Measurements from ENCODE around the gene PHOX2A. TPM values are rescaled to one million over a fixed set of nuclear protein-coding genes. Genes with fewer than 3 reads are reported as not detected.

Gene PHOX2A
- not detected in 5 replicates for total RNA-seq (2022; extraction: Qiagen RNA extraction; ENCODE audit: low read depth)

DNA sequence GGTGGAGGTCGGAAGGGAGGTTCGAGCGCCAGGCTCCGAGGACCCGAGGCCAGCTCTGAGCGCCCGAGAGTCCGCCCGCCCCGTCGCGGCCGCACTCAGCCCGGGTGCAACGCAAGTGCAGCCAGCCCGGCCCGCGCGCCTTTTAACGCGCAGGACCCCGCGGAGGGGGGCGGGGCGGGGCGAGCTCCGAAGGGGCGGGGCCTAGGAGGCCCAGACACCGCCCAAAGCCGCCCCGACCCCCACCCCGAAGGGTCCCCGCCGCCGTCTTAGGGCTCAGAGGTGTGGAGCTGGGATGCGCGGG, at the start of gene PHOX2A:
Gene PHOX2A (minus strand): TSS at position 117 of the 301 bp plus-strand sequence. CDS start 172 bp downstream, outside the sequence.

DNA sequence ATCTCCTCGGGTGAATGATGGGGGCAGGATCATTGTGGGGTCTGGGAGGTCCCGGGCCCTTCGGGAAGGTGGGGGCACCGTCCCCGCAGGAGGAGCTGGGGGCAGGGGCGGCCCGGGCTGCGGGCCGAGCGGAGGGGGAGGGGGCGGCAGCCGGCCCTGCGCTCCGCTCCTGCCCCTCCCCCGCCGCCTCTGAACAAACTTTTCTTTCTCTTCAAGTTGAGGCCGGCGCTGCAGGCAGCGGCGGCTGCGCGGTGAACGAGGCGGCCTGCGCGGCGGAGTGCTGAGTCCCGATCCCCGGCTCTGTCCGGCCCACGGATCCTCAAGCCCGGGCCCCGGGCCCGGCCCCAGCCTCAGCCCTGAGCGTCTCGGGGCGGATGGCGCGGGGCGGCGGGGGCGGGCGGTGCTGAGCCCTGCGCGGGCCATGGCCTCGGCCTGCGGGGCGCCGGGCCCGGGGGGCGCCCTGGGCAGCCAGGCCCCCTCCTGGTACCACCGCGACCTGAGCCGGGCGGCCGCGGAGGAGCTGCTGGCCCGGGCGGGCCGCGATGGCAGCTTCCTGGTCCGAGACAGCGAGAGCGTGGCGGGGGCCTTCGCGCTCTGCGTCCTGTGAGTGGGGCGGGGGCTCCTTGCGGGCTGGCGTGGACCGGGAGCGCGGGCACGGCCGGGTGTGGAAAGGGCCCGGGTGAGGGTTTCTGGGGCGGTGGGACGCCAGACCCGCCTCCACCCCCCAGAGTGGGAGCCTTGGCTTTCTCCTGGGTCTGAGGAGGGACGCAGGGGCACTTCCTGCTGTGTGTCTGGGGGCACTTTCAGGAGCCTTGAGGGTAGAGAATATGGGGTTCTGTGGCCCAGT, 19.2 kb downstream of the PHOX2A start, which contains the start of gene INPPL1:
Gene INPPL1 (plus strand): TSS at position 204 of the 847 bp plus-strand sequence. CDS start 218 bp downstream, at position 422.

DNA sequence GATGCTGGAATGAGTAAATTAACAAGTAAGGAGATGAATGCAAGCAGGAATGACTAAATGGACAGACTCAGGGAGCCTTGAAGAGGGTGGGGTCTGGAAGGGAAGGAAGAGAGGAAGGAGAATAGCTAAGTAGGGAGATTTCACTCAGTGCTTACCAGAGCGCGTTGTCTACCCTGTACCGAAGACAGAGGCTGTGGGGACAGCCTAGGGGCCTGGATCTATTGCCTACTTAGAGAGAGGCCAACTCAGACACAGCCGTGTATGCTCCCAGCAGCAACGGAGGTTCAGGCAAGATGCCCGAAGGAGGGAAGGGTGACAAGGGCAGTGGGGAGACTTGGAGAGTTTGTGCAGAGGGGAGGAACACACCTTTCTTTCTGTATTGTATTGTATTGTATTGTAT, 27.3 kb downstream of the PHOX2A start, which contains the start of gene FOLR2:
Gene FOLR2 (plus strand): TSS at position 157 of the 400 bp plus-strand sequence. CDS start 1,791 bp downstream, outside the sequence.

DNA sequence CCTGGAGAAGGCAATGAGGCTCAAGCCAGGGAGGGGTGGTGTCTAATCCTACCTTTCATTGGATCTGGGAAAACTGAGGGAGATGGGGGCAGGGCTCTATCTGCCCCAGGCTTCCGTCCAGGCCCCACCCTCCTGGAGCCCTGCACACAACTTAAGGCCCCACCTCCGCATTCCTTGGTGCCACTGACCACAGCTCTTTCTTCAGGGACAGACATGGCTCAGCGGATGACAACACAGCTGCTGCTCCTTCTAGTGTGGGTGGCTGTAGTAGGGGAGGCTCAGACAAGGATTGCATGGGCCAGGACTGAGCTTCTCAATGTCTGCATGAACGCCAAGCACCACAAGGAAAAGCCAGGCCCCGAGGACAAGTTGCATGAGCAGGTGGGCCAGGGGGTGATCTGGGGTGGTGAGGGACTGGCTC, 52.0 kb downstream of the PHOX2A start, which contains the start of gene FOLR1:
Gene FOLR1 (plus strand): TSS at position 180 of the 421 bp plus-strand sequence. CDS start 34 bp downstream, at position 214.

Other genes with a start within 250 kb of the PHOX2A start
- 3.6 to 6.0 TPM (median 3.8 TPM) in 5 replicates for gene IL18BP, start 245.3 kb downstream of the PHOX2A start, total RNA-seq (2022; extraction: Qiagen RNA extraction; ENCODE audit: low read depth)
- 61.5 to 76.5 TPM (median 69.5 TPM) in 5 replicates for gene NUMA1, start 163.6 kb downstream of the PHOX2A start, total RNA-seq (2022; extraction: Qiagen RNA extraction; ENCODE audit: low read depth)
- 5.5 to 10.2 TPM (median 8.7 TPM) in 5 replicates for gene LRRC51, start 163.3 kb downstream of the PHOX2A start, total RNA-seq (2022; extraction: Qiagen RNA extraction; ENCODE audit: low read depth)
- 121 to 157 TPM (median 145 TPM) in 5 replicates for gene LAMTOR1, start 140.9 kb downstream of the PHOX2A start, total RNA-seq (2022; extraction: Qiagen RNA extraction; ENCODE audit: low read depth)
- gene TOMT, start 138.3 kb downstream of the PHOX2A start, total RNA-seq (2022; extraction: Qiagen RNA extraction; ENCODE audit: low read depth): not detected in 5 replicates
- 73.6 to 91.1 TPM (median 82.7 TPM) in 5 replicates for gene ANAPC15, start 131.5 kb downstream of the PHOX2A start, total RNA-seq (2022; extraction: Qiagen RNA extraction; ENCODE audit: low read depth)
- gene FOLR3, start 108.5 kb downstream of the PHOX2A start, total RNA-seq (2022; extraction: Qiagen RNA extraction; ENCODE audit: low read depth): 0.18 to 0.42 TPM in 2 of 5 replicates, not detected in the others
- gene FOLR1, start 52.0 kb downstream of the PHOX2A start, total RNA-seq (2022; extraction: Qiagen RNA extraction; ENCODE audit: low read depth): not detected in 5 replicates
- gene FOLR2, start 27.4 kb downstream of the PHOX2A start, total RNA-seq (2022; extraction: Qiagen RNA extraction; ENCODE audit: low read depth): not detected in 5 replicates
- 66.4 to 89.8 TPM (median 68.4 TPM) in 5 replicates for gene INPPL1, start 19.4 kb downstream of the PHOX2A start, total RNA-seq (2022; extraction: Qiagen RNA extraction; ENCODE audit: low read depth)
- gene CLPB, start 190.4 kb upstream of the PHOX2A start, total RNA-seq (2022; extraction: Qiagen RNA extraction; ENCODE audit: low read depth): 11.5 to 19.3 TPM (median 17.8 TPM) in 5 replicates

All from A549 treated with CpdA at 1 μM for 4 hours (cell line).